ENCODE measurements around the gene GRID2IP.

Gene GRID2IP

GRCh38 chr7:6513541-6513940 is 37.7 kb downstream of the GRID2IP start:
- no peak for DNase-seq

- no peak for DNase-seq
These were observed 38.4 kb downstream of the GRID2IP start for GRCh38 chr7:6512892-6513291.

GRCh38 chr7:6510476-6511133 is 40.7 kb downstream of the GRID2IP start:
- DNase-seq, result no peak

DNA sequence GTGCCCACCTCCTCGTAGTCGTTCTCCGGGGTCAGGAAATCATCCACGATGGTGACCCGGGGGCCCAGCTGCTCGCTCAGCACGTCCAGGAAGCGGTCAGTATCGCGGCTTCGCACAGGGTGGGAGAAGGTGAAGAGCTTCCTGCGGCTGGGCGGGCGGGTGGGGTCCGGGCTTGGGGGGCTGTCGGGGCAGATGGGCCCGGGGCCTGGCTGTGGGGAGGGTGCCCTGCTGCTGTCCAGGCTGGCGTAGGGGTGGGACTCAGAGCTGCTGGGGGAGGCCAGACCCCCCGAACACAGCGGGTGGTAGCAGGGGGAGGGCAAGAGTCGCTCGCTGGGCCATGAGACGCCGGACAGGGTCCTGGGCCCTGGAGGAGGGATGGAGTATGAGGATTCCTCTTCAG is 42.3 kb downstream of the GRID2IP start:
- DNase-seq, result no peak

GRCh38 chr7:6508539-6508938 is 42.7 kb downstream of the GRID2IP start:
- DNase-seq, result no peak

DNA sequence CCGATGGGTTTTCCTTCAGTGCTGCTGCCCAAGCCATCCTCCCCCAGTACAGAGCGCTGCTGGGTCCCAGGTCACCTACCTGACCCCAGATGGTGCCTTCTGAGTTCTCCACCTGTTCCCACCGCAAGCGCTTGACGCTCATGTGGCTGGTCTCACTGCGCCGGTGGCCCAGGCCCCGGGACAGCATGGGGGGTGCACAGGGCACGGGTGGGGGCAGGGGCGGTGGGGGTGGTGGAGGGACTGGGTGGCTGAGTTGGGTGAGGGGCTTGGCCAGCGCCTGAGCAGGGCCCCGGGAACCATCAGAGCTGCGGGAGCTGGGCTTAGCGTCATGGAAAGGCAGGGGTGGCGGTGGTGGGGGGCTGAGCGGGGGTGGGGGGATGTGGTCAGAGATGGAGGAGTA is 43.4 kb downstream of the GRID2IP start:
- no peak for DNase-seq

DNA sequence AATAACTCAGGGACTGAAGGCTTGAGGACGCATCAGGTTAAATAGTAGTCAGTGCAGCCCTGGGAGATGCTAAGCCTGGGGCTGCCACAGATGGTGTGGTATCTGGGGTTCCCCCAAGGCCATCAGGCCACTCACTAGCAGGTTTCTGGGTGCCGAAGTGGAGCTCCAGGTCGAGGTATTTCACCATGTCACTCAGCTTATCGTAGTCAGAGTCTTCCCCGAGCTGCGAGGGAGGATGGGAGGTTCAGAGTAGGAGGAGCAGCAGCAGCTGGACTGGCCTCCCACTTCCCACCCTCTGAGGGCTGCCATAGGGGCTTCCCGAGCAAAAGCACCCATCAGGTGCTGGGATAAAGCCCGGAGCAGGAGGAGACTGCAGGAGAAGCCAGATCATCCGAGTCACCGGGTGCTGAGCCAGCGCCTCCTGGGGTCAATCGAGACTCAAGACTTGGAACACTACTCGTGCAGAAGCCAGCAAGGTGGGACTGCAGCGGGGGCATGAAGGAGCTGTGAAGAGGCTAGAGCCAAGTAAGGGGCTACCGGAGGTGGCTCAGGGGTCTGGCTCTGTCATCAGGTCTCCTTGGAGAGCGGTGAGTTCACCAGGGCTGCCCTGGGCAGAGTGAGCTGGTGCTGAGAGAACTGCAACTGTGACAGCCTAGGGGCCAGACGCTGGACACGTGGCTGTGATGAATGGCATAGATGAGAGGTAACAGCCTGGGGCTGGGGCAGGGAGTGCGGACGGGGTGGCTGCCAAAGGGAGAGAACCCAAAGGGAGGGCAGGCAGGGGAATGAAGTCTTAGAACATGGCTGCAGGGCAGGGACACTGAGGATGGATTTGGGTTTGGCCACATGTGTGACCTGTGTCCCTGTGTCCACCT is 45.3 kb downstream of the GRID2IP start:
- no peak for DNase-seq

DNA sequence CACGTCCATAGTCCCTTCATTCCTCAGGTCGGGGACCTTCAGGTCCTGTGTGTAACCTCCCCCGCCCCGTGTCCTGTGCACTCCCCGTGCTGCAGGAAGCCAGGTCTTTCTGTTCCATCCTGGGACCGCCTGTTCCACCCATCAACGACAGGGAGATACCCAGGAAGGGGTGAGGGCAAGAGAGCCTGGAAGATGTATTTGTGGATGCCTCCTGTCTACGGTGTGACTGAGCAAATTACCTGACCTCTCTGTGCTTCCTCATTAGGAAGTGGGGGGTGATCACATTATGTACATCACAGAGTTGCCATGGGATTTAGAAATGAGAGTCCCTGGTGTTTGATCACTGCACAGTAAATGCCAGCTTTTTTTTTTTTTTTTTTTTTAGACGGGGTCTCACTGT is 46.3 kb downstream of the GRID2IP start:
- no peak for DNase-seq

GRCh38 chr7:6502886-6503285 is 48.4 kb downstream of the GRID2IP start:
- no peak for DNase-seq

- no peak for DNase-seq
These were observed 49.4 kb downstream of the GRID2IP start for GRCh38 chr7:6501586-6502564.

DNA sequence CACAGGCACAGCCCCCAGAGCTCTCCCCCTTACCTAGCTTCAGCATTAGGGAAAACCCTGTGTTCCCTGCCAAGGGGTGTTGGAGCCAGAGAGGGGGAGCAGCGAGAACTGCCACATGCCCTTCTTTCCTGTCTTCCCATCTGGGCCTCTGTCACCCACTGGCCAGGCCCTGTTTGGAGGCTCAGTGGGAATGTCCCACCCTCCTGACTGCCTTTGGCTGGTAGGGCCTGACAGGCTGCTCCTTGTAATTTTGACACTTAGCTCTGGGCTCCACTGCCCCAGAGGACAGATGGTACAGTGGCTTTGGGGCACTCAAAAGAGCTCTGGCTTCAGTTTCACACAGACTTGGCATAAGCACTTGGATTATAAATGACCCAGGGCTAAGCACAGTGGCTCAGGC is 50.6 kb downstream of the GRID2IP start:
- no peak for DNase-seq

- DNase-seq, result no peak
These were observed 53.3 kb downstream of the GRID2IP start for GRCh38 chr7:6497994-6498393.

DNA sequence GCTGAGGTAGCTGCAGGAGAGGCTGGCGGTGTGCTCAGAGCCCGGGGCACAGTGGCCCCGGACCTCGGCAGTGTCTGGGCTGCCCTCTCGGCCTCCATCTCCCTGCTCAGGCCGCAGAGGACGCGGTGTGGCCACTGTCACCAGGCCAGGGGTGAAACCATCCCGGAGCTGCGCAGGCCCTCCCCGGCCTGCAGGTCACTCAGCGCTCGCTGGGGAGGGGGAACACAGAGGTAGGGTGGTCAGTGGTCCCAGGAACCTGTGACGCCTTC is 53.7 kb downstream of the GRID2IP start:
- no peak for DNase-seq

GRCh38 chr7:6496842-6497636 is 54.2 kb downstream of the GRID2IP start:
- no peak for DNase-seq

- DNase-seq, result no peak
These were observed 55.5 kb downstream of the GRID2IP start for GRCh38 chr7:6495597-6496262.

GRCh38 chr7:6494365-6494764 is 56.9 kb downstream of the GRID2IP start:
- no peak for DNase-seq

DNA sequence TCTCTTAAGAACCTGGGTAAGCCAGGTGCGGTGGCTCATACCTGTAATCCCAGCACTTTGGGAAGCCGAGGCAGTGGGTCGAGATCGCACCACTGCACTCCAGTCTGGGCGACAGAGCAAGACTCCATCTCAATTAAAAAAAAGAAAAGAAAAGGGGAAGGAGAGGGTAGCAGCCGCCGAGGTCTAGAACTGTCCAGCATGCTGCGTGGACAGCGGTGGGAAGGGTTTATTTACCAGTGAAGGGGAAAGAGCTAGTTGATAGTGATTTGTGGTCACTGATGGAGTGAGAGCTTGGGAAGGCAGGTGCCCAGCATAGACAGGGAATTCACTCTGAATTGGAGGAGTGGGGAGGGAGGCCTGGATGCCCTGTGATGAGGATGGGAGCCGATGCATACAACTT is 60.1 kb downstream of the GRID2IP start:
- DNase-seq, result no peak

DNA sequence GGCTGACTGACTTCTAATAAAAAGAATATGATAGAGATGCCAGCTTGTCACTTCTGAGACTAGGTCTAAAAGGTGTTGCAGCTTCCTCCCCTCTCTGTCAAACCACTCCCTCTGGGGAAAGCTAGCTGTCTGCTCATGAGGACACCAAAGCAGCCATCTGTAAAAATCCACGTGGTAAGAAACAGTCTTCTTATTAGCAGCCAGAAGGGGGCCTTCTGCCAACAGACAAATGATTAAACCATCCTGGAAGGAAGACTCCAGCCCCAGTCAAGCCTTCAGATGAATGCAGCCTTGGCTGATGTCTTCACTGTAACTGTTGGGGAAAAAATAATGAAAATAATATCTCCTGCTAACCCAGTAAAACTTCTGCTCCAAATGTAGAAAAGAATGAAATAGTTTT is 61.6 kb downstream of the GRID2IP start:
- no peak for DNase-seq

- DNase-seq, result no peak
These were observed 64.1 kb downstream of the GRID2IP start for GRCh38 chr7:6487184-6487545.

DNA sequence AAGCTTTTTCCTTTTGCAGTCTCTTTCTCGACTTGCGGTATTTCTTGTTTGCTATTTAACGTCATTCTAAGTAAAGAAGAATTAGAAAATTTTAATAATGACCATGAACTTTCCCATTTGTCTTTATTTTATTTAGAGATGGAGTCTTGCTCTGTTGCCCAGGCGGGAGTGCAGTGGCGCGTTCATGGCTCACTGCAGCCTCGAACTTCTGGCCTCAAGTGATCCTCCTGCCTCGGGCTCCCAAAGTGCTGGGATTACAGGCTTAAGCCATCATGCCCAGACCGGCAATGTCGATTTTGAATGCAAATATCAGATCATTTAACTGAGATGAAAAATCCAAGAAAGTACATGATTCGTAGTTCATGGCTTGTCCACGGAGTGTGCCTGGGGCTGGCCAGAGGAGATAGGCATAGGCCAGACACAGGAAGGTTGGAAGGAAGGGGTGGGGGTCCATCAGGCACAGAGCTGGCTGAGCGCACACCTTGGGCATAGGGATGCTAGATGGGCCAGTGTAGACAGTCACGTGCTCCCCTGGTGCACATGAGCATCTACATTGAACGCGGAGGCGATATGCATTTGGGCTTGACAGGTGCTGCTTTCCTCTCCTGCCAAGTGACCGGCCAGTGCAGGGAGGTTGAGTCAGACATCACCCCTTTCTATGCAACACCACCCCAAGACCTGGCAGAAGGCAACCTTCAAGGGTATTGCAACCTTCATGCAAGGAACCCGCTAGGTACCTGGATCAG is 64.7 kb downstream of the GRID2IP start:
- DNase-seq, result no peak

- no peak for DNase-seq
These were observed 68.5 kb downstream of the GRID2IP start for GRCh38 chr7:6482743-6483119.

DNA sequence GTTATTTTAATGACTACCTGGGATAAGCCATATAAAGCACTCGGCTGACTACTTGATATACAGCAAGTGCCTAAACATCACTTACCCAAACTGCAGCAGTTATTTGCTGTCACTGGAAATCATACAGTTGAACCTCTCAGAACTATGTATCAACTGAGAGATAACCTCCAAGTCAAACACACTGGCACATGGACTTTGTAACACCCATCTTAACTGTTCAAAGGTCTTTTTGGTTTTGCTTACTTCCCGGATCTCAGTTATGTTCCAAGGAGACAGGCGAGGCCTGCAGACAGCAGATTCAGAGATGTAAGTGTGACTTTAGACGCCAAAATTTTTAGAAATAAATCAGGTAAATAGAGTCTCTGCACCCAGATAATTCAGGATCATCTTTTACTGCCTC is 69.0 kb downstream of the GRID2IP start:
- no peak for DNase-seq
